GM21526 (cell line): ENCODE measurements around the gene C1orf50.
"Not testable (repeated sequence)": the region's sequence is repeated elsewhere in the genome, so short reads cannot be mapped to it uniquely, and the experiment has no call there.

Experiments
- ATAC-seq: cut with Tn5 transposase; IDR thresholded peaks from one replicate; pipeline ENCODE4 v1.9.1; 2021; ENCODE audit warnings: moderate library complexity; ENCODE audit not compliant: unreplicated experiment, low FRiP score

The C1orf50 gene

DNA sequence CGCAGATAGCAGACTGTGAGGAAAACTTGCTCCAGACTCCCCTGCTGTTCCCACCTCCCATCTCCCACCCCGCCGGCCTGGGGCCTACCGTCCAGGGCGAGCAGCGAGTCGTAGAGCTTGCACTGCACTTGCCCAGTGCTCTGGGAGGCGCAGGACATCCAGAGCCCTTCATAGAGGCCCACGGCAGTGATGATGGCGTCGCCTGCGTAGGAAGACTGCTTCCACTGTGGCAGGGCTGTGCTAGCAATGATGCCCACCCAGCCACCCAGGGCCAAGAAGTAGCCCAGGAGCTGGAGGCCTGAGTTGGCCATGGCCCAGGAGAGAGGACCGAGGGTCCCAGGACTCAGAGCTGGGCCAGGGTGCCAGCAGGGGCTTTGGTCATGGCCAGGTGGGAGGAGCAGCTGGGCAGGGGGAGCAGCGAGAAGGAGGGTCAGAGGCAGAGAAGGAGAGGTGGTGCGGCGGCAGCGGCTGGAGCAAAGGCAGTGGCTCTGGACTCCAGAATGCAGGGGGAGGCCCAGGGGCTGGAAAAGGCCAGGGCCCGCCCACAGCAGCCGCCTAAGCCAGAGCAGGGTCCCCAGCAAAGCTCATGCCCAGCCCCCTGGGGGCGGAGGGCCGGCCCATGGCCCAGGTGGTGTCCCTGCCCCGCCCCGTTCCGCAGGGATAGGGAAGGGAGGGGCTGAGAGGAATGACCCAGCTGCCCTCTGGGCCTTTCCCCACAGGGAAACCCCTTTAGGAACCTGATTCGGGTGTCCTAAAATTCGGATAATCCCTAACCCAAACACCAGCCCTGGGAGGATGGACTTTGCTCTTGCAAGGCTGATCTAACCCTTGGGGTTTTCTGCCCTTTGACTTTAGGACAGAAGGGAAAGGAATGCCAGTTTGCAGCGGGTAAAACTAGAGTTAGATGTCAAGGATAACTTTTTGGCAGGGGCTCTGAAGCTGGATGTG, 27.0 kb upstream of the C1orf50 start, which contains the start of gene CLDN19:
CLDN19 (minus strand) TSS at position 484 of the 948 bp plus-strand sequence; CDS start at position 311, 173 bp downstream.
- no peak for ATAC-seq

DNA sequence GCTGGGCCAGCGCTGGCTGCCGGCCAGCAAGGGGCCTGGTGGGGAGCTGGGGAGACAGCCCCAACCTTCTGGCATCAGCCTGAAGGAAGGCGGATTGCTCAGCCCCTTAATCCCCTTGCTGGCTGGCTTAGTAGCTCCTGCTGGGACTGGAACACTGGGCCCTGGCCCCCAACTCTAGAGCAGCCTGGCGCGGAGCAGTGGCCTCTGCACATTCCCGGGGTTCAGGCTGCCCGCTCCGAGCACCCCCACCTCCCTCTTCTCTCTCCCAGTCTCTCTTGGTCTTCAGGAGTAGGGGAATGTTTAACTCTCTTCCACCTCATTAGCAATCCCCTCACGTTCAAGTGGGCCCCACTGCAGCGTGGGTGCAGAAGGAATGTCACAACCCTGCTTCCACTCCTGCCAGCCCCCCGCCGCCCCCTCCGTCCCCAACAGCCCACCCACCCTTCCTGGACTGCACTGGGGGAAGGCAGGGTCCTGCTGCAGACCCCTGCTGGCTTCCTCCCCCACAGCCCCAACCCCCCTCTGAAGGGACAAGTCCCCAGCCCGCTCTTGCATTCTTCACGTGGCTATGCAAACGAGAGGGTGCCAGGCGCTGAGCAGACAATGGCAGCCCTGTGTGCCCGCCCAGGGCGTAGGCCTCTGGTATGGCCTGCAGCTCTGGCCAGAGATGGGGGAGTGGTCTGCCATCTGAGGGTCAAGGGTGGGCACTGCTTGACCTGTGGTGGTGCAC, 26.0 kb upstream of the C1orf50 start:
- ATAC-seq = no peak

DNA sequence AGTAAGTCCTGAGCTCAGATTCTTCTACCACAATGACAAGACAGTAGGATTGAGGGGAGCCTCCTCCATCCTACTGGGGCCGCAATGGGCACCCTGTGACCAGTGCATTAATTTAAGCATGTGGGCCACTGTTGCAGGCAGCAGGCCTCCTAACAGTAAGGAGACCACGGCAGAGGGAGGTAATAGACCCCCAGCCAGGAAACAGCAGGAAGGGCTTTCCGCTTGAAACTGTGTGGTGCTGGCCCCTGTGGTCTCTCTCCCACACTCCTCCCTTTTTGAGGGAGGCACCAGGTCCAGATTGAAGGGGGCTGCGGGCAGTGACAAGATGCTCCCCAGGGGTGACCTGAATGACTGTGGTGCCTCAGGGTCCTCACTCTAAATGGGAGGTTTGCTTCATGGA, 25.3 kb upstream of the C1orf50 start:
- no peak for ATAC-seq

- no peak for ATAC-seq
These were observed 24.9 kb upstream of the C1orf50 start for GRCh38 chr1:42742141-42742540.

DNA sequence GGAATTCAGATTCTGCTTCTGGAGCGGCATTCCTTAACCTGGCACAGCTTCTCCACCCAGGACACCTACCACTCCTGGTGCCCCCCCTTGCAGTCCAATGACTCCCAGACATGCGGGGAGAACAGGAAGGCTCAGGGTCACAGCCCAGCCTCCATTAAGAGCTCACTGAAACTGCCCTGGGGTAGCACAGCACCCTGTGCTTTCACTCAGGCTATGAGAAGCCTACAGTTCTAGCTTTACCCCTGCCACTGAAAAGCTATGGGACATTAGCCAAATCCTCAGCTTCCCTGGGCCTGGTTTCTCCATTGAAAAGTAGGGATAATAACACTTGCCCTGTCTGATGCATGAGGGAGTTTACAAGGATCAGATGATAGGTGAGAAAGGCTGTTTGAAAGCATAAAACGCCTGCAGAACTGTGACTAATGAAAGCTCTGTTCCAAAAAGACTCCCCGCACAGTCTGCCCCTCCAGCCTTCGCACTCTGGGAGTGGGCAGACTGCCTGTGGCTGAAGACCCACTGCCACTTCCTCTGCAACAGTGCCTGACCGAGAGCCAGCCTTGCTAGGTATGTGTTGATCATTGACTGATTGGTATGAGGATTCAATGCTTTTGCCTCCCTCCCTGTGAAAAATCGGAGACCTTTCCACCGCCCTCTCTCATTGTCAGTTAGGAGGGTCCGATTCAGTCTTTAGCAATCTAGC, 24.3 kb upstream of the C1orf50 start:
- ATAC-seq = no peak

- no peak for ATAC-seq
These were observed 23.5 kb upstream of the C1orf50 start for GRCh38 chr1:42743317-42744147.

DNA sequence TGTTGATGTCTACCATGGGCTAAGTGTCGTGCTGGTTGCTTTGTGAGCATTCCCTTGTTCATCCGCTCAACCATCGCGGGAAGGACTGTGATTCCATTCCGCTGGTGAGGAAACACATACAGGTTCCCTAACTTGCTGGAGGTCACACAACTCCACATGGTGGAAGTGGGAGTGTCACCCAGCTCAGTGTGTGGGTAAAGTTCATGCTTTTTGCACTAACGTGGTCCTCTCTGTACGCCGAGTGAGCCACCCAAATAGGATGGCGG, 23.0 kb upstream of the C1orf50 start:
- no peak for ATAC-seq

DNA sequence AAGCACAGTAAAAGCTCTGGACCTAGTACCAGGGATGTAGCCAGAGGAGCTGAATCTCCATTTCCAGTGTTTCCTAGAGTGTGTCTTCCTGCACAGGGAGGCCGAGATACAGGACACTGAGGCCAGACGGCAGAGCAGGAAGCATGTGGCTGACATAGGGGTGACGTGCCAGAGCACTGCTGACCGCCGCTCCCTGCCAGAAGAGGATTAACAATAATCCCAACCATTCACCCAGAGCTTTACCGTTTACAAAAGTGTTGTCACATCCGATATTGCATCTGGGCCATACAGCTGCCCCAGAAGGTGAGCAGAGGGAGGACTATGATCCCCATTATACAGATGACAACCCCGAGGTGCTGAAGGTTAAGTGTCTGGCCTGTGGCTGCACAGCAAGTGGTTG, 21.2 kb upstream of the C1orf50 start:
- no peak for ATAC-seq

GRCh38 chr1:42746436-42747105, 20.5 kb upstream of the C1orf50 start:
- no peak for ATAC-seq

GRCh38 chr1:42747125-42747524, 19.9 kb upstream of the C1orf50 start:
- ATAC-seq = no peak

DNA sequence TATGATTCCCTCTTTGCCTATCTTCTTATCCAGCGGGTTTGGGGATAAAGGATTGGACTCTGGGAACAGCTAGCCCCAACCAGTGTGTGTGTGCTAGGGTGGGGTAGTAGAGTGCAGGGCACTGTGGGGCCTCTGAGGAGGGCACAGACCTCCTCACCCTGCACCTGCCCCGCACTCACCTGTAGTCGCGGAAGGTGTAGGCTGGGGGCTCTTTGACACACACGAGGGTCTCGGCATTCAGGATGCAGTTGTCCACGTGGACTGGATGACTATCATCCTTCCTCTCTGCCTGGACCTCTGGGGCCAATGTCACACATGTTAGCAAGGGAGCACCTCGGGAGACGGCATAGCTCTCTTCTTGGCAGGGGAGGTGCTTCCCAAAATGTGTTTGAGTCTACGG, 19.0 kb upstream of the C1orf50 start:
- ATAC-seq = no peak

DNA sequence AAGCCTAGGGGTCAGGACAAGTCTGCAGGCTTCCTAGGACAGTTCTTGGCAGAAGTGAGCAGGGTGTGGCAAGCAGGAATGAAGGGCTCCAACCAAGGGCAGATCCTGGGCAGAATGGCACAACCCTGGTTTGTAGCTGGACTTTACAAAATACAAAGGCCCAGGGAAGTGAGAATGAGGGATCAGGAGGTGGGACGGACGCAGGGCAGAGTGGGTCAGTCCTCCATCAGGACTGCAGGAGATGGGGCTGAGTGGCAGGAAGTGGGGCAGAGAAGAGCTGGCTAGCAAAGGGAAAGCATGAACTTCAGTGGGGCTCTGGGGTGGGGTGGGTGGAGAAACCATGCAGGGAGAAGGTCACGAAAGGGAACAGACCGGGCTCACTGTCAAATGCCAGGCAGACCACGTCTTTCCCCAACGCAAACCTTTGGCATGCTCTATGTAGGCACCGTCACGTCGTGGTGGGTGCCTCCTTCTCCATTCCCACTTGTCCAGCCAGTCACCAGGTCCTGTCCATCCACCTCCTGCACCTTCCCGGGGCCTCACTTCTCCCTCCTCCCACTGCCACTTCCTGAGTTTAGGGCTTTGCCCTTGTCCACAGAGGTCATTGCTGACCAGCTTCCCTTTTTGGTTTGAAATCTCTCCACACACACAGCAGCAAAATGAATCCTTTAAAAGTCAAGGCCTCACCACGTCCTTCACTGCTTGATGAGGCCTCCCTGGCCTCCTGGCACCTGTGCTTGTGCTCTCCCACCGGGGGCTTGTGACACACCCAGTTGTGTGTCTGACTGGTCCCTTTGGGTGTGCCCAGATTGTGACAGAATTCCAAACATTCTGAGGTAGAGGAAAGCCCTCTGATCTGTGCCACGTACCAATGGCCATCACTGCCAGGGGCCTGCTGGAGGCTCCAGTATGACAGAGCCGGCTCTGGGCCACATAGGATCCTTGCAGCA, 18.3 kb upstream of the C1orf50 start:
- ATAC-seq = no peak

DNA sequence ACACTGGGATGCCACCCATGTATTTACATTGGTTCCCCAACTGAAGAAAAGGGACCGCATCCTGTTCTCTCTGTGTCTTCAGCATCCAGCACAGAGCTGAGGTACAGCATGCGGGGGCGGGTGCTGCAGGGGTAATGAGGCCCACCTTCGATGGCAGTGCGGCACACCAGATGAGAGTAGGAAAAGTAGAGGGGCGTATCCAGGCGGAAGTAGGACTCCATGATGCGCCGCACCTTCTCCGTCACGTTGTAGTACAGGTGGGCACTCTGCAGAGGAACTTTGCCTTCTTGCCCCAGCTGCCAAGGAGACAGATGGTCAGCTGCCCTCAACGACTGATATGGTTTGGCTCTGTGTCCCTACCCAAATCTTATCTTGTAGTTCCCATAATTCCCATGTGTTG, 17.0 kb upstream of the C1orf50 start:
- ATAC-seq = no peak

DNA sequence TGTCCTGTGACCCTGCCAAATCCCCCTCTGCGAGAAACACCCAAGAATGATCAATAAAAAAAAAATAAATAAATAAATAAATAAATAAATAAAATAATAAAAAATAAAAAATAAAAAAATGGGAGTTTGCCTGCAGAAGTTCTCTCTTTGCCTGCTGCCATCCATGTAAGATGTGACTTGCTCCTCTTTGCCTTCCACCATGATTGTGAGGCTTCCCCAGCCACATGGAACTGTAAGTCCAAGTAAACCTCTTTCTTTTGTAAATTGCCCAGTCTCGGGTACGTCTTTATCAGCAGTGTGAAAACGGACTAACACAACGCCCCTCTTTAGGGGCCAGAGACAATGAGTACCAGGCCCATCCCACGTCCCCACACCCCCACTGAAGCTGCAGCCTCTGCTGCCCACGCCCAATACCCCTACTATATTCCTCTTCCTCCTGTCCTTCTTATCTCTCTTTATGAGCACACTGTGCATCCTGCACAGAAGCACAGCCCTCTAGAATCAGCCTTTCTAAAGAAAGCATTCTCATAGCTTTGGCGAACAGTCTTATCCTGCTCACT, 15.5 kb upstream of the C1orf50 start:
- ATAC-seq = not testable (repeated sequence)

DNA sequence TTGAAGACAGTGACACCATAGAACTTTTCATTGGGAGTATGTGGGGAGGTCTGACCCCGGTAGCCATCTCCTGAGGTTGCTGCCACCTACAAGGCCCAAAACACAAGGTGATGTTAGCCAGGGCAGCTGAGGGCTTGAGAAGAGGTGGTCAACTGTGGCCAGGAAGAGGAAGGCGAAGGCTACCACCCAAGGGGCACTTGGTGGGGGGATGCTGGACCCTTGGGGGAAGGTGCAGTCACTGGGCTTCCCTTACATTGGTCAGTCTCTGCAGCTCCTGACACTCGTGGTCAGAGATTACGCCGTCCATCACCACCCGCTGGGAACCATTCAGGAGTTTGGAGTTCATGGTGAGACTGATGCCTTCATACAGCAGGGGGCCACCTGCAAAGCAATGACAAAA, 14.8 kb upstream of the C1orf50 start:
- no peak for ATAC-seq

- no peak for ATAC-seq
These were observed 14.0 kb upstream of the C1orf50 start for GRCh38 chr1:42753070-42753469.

- ATAC-seq = no peak
These were observed 9.8 kb upstream of the C1orf50 start for GRCh38 chr1:42756956-42757891.
